Measurements from ENCODE around the gene ATG7. TPM values are rescaled to one million over a fixed set of nuclear protein-coding genes. Genes with fewer than 3 reads are reported as not detected.

The ATG7 gene
- total RNA-seq, 2 experiments from 2014 or later, result 21.7 to 28.4 TPM

DNA sequence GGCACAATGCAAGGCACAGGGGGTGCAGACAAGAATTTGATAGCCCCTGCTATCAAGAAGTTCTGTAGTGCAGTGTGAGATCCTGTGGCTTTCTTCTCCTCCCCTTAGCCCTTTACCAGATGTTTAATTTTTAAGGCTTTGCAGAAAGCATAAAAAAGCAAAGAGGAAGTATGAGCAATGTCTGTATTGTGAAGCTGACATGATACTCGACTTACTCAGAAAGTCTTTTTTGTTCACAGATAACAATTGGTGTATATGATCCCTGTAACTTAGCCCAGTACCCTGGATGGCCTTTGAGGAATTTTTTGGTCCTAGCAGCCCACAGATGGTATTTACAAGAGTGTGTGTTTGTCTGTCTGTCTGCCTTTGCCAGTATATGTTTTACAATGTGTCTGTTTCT, 58.9 kb downstream of the ATG7 start:
- no peak for DNase-seq (ENCODE audit: low spot score)
- no TSS peak for BruUV-seq (replicated peaks)
- H3K4me1 ChIP-seq (ENCODE audit: insufficient read depth, low read length, poor library complexity, severe bottlenecking), result no peaks in the 10 kb centered on the region
- H3K27ac ChIP-seq (ENCODE audit: low read depth, low read length, poor library complexity, severe bottlenecking), result no peak overlapping the region
- no peak overlapping the region for H3K4me3 ChIP-seq (ENCODE audit: low read depth, low read length, poor library complexity, severe bottlenecking)
- CTCF ChIA-PET (ENCODE audit: unreplicated experiment), result no interaction called here
- H2AFZ ChIP-seq (ENCODE audit: low read length), result no peak overlapping the region
- intact Hi-C loops (cut with micrococcal nuclease; ENCODE audit: unreplicated experiment), result no loop called here
- no peaks in the 10 kb centered on the region for H3K36me3 ChIP-seq (ENCODE audit: insufficient read depth, low read length)
- H3K4me2 ChIP-seq (ENCODE audit: low read length), result no peak overlapping the region
- H3K9me2 ChIP-seq (ENCODE audit: insufficient read depth, low read length), result no peaks in the 10 kb centered on the region
- no peaks in the 10 kb centered on the region for H3K9me3 ChIP-seq (ENCODE audit: low read length)
- TF ChIP-seq EZH2phosphoT487 (IDR thresholded peaks at IDR 0.05; ENCODE audit: borderline replicate concordance, low read depth, low read length), result no peak
- TF ChIP-seq, protein P1, sequence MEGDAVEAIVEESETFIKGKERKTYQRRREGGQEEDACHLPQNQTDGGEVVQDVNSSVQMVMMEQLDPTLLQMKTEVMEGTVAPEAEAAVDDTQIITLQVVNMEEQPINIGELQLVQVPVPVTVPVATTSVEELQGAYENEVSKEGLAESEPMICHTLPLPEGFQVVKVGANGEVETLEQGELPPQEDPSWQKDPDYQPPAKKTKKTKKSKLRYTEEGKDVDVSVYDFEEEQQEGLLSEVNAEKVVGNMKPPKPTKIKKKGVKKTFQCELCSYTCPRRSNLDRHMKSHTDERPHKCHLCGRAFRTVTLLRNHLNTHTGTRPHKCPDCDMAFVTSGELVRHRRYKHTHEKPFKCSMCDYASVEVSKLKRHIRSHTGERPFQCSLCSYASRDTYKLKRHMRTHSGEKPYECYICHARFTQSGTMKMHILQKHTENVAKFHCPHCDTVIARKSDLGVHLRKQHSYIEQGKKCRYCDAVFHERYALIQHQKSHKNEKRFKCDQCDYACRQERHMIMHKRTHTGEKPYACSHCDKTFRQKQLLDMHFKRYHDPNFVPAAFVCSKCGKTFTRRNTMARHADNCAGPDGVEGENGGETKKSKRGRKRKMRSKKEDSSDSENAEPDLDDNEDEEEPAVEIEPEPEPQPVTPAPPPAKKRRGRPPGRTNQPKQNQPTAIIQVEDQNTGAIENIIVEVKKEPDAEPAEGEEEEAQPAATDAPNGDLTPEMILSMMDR (conservative IDR thresholded peaks at IDR 0.05; ENCODE audit: low read length), result no peak
- H4K20me1 ChIP-seq (ENCODE audit: insufficient read depth, low read length), result no peaks in the 10 kb centered on the region
- POLR2A ChIA-PET, result no interaction called here
- H3K79me2 ChIP-seq (ENCODE audit: insufficient read depth, low read depth, low read length), result no peaks in the 10 kb centered on the region

DNA sequence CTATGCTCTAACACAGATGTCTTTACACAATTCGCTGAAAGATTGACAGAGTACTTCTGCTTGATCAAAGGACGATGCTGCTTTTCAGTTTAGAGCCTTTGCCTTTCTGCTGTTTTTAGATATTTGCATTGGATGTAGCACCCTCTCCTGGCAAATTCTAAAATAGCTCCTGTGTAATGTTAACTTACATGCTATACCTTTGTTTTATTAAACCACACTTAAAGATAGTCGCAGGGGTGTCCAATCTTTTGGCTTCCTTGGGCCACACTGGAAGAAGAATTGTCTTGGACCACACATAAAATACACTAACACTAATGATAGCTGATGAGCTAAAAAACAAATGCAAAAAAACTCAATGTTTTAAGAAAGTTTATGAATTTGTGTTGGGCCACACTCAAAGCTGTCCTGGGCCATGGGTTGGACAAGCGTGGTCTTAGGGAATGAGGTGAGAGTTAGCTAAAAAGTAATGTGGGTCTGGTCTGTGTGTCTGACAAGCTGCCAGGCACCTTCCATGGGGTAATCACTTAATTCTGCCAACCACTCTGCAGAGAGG, 62.9 kb downstream of the ATG7 start:
- H4K20me1 ChIP-seq (ENCODE audit: insufficient read depth, low read length), result no peaks in the 10 kb centered on the region
- no peak overlapping the region for H3K27ac ChIP-seq (ENCODE audit: low read depth, low read length, poor library complexity, severe bottlenecking)
- BruUV-seq (replicated peaks), result no TSS peak
- H2AFZ ChIP-seq (ENCODE audit: low read length), result no peak overlapping the region
- no peak overlapping the region for H3K4me2 ChIP-seq (ENCODE audit: low read length)
- H3K4me3 ChIP-seq (ENCODE audit: low read depth, low read length, poor library complexity, severe bottlenecking), result no peak overlapping the region
- H3K36me3 ChIP-seq (ENCODE audit: insufficient read depth, low read length), result no peaks in the 10 kb centered on the region
- DNase-seq (ENCODE audit: low spot score), result peak; percentile 48
- H3K9me2 ChIP-seq (ENCODE audit: insufficient read depth, low read length), result no peaks in the 10 kb centered on the region
- intact Hi-C loops (cut with micrococcal nuclease; ENCODE audit: unreplicated experiment), result loop anchor here (1.0 kb wide), 1 partner anchor 99 kb away; no protein-coding TSS in a partner anchor
- ChIA-PET POLR2A (interaction anchor here (0.7 to 0.8 kb wide), 2 partner anchors 9 to 354 kb away, joined by 3 read pairs; no protein-coding TSS in a partner anchor), CTCF (ENCODE audit: unreplicated experiment) (interaction anchor here (0.6 to 1.0 kb wide), 2 partner anchors 99 to 592 kb away, joined by 3 read pairs; no protein-coding TSS in a partner anchor)
- TF ChIP-seq, protein P1 (conservative IDR thresholded peaks at IDR 0.05; ENCODE audit: low read length), result peak; percentile 77
- TF ChIP-seq EZH2phosphoT487 (IDR thresholded peaks at IDR 0.05; ENCODE audit: borderline replicate concordance, low read depth, low read length), result no peak
- H3K9me3 ChIP-seq (ENCODE audit: low read length), result no peaks in the 10 kb centered on the region
- no peaks in the 10 kb centered on the region for H3K4me1 ChIP-seq (ENCODE audit: insufficient read depth, low read length, poor library complexity, severe bottlenecking)
- H3K79me2 ChIP-seq (ENCODE audit: insufficient read depth, low read depth, low read length), result no peaks in the 10 kb centered on the region

DNA sequence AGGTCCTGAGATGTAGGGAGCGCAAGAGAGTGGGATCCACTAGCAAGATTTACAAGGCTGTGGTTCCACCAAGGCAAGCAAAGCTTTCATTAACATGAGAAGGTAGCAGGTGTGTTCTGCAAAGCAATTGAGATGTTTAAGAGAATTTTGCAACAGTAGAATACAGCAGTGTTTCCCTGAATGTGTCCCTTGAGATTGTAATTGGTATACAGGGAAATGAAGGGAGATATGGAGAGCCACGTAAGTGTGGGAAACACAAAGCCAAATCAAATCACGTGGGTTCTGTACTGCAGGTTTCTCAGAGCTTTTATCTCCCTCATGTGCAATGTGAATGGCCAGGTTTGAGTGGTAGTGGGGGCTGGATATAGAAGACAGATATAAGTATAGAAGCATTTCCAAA, 67.3 kb downstream of the ATG7 start:
- POLR2A ChIA-PET, result no interaction called here
- Histone ChIP-seq H3K4me3 (ENCODE audit: low read depth, low read length, poor library complexity, severe bottlenecking) (no peak overlapping the region), H3K79me2 (ENCODE audit: insufficient read depth, low read depth, low read length) (no peaks in the 10 kb centered on the region), H4K20me1 (ENCODE audit: insufficient read depth, low read length) (no peaks in the 10 kb centered on the region), H3K4me1 (ENCODE audit: insufficient read depth, low read length, poor library complexity, severe bottlenecking) (no peaks in the 10 kb centered on the region), H3K27ac (ENCODE audit: low read depth, low read length, poor library complexity, severe bottlenecking) (no peak overlapping the region), H3K4me2 (ENCODE audit: low read length) (no peak overlapping the region), H3K9me3 (ENCODE audit: low read length) (no peaks in the 10 kb centered on the region), H2AFZ (ENCODE audit: low read length) (no peak overlapping the region), H3K36me3 (ENCODE audit: insufficient read depth, low read length) (no peaks in the 10 kb centered on the region), H3K9me2 (ENCODE audit: insufficient read depth, low read length) (no peaks in the 10 kb centered on the region)
- BruUV-seq (replicated peaks), result no TSS peak
- TF ChIP-seq EZH2phosphoT487 (IDR thresholded peaks at IDR 0.05; ENCODE audit: borderline replicate concordance, low read depth, low read length), result no peak
- TF ChIP-seq, protein P1 (conservative IDR thresholded peaks at IDR 0.05; ENCODE audit: low read length), result no peak
- CTCF ChIA-PET (ENCODE audit: unreplicated experiment), result no interaction called here
- no peak for DNase-seq (ENCODE audit: low spot score)
- intact Hi-C loops (cut with micrococcal nuclease; ENCODE audit: unreplicated experiment), result no loop called here

Data from OCI-LY7 (cell line).